GM13976 (cell line): ENCODE results near the gene RRP12.

Source experiments
- DNase-seq: peaks from one replicate; pipeline ENCODE4 v3.0.0; 2012; ENCODE audit warnings: low spot score
- in situ Hi-C: fragments of 300-500 bp; cut with MboI; formaldehyde crosslinking; loops from one replicate; pipeline ENCODE4 v1.12.0; 2022; ENCODE audit warnings: low sequenced_read_pairs, mixed read lengths, inconsistent platforms; ENCODE audit not compliant: unreplicated experiment
- TF ChIP-seq, protein P1 (sequence below): IDR thresholded peaks from 2 replicates; pipeline ENCODE4 v1.5.1; 2012; ENCODE audit warnings: borderline replicate concordance, mild to moderate bottlenecking; ENCODE audit not compliant: insufficient read depth; ENCODE audit errors: extremely low read depth, missing control alignments, control extremely low read depth

Gene RRP12

DNA sequence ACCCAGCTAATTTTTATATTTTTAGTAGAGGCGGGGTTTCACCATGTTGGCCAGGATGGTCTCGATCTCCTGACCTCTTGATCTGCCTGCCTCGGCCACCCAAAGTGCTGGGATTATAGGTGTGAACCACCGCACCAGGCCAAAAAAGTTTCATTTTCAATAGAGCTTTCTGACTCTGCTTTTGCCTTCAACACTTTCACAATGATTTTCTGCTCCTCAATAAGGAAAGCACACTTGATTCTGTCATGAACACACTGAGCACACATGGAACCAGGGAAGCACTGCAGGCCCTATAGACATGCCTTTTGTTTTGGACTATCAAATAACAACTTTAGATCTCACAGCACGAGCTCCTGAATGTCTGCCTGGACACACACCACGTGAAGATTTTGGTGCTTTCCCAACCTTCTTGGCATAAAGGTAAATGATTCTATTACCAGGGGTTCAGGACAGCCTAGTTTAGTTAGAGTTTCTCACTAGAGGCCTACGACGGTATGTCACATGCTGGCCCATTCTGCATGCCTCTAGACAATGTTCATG is 8.0 kb downstream of the RRP12 start:
- TF ChIP-seq, protein P1, sequence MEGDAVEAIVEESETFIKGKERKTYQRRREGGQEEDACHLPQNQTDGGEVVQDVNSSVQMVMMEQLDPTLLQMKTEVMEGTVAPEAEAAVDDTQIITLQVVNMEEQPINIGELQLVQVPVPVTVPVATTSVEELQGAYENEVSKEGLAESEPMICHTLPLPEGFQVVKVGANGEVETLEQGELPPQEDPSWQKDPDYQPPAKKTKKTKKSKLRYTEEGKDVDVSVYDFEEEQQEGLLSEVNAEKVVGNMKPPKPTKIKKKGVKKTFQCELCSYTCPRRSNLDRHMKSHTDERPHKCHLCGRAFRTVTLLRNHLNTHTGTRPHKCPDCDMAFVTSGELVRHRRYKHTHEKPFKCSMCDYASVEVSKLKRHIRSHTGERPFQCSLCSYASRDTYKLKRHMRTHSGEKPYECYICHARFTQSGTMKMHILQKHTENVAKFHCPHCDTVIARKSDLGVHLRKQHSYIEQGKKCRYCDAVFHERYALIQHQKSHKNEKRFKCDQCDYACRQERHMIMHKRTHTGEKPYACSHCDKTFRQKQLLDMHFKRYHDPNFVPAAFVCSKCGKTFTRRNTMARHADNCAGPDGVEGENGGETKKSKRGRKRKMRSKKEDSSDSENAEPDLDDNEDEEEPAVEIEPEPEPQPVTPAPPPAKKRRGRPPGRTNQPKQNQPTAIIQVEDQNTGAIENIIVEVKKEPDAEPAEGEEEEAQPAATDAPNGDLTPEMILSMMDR: no peak
- in situ Hi-C loops: no loop called here
- no peak for DNase-seq

DNA sequence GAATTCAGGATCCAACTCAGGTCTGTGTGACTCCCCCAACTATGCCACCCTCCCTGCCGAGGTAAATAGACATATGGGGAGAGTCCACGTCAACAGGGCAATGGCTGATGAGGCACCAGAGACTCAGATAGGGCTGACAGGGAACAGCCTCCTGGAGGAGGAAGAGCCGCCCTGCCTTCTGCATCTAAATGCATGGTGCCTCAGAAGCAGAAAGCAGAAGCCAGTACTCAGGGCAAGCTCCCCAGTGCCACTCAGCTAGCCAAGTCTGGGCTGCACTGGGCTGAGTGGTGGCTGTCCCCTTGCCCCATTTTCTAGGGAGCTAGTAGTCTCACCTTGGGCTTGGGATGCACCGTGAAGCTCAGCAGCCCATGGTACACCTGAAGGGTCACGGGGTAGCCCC is 11.0 kb downstream of the RRP12 start:
- in situ Hi-C loops: no loop called here
- no peak for DNase-seq
- TF ChIP-seq, protein P1: no peak

GRCh38 chr10:97388152-97388551 is 13.0 kb downstream of the RRP12 start:
- DNase-seq: no peak
- TF ChIP-seq, protein P1: no peak
- in situ Hi-C loops: no loop called here

DNA sequence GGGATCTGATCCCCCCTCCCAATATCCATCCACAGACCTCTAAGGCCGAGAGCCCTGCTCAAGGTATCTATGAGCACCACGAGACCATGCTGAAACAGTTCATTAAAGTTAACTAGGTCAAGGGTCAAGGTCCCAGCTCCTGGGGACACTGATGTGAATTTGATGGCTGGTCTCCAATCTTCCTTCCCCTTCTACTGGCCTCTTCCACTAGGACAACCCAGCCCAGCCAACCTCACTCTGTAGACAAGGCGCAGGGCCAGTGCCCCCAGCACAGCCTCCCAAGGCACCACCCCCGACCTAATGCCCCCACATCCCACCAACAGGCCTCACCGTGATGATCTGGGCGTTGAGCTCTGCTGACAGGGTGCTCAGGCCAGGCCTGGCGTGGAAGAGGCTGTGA is 15.6 kb downstream of the RRP12 start:
- TF ChIP-seq, protein P1: no peak
- no peak for DNase-seq
- in situ Hi-C loops: no loop called here

DNA sequence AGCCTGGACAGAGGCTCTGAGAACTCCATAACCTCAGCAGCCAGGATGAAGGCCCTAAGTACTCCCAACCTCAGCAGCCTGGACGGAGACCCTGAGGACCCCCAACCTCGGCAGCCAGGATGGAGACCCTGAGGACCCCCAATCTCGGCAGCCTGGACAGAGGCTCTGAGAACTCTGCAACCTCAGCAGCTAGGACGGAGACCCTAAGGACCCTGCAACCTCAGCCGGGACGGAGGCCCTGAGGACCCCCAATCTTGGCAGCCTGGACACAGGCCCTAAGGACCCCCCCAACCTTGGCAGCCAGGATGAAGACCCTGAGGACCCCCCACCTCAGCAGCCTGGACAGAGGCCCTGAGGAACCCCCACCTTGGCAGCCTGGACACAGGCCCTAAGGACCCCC is 16.5 kb downstream of the RRP12 start:
- TF ChIP-seq, protein P1: no peak
- DNase-seq: no peak
- in situ Hi-C loops: no loop called here

DNA sequence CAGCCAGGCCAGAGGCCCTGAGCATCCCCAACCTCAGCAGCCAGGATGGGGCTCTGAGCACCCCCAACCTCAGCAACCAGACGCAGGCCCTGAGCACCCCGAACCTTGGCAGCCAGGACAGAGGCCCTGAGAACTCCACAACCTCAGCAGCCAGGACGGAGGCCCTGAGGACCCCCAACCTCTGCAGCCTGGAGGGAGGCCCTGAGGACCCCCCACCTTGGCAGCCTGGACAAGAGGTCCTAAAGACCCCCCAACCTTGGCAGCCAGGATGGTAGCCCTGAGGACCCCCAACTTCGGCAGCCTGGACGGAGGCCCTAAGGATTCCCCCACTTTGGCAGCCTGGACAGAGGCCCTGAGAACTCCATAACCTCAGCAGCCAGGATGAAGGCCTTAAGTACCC is 17.0 kb downstream of the RRP12 start:
- in situ Hi-C loops: no loop called here
- TF ChIP-seq, protein P1: no peak
- no peak for DNase-seq

DNA sequence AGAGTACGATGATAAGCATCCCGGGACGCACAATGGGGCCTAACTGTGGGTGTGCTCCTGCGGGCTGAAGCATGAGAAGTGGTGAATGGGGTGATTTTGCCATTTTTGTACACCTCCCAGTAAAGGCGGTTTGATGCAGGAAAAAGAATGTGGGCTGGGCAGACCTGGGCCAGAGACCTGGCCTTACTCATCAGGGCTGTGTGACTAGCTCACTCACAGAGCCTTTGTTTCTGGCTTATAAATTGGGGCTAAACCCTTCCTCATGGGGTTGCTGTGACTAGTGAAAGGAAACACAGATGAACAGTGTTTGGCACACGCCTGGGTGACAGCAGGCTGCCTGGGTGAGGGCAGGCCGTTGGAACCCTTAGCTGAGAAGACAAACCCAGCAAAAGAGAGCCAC is 18.0 kb downstream of the RRP12 start:
- TF ChIP-seq, protein P1: no peak
- no peak for DNase-seq
- in situ Hi-C loops: no loop called here
